Astrocyte (in vitro differentiated cells and primary cell): ENCODE results near the gene AMIGO3.
"Not testable (repeated sequence)": the region's sequence is repeated elsewhere in the genome, so short reads cannot be mapped to it uniquely, and the experiment has no call there.

Source experiments
- CTCF ChIP-seq: IDR thresholded peaks from 2 replicates; pipeline ENCODE4 v1.5.1; 2011; ENCODE audit warnings: low read depth, mild to moderate bottlenecking, inconsistent platforms, low read length, moderate library complexity; ENCODE audit not compliant: insufficient read depth
- EZH2 ChIP-seq: IDR thresholded peaks from 2 replicates; pipeline ENCODE4 v1.6.1; 2012; ENCODE audit warnings: mild to moderate bottlenecking, low read length, inconsistent platforms; ENCODE audit not compliant: insufficient read depth

GRCh38 chr3:49691481-49691880, 28.0 kb downstream of the AMIGO3 start:
- not testable (repeated sequence) for TF ChIP-seq CTCF, EZH2
